ENCODE data around the gene RAPGEF5.

The RAPGEF5 gene

GRCh38 chr7:22302951-22303423 lies 54.0 kb downstream of the RAPGEF5 start:
- no peak for DNase-seq (ENCODE audit: low read depth)

GRCh38 chr7:22302193-22302592 lies 54.8 kb downstream of the RAPGEF5 start:
- DNase-seq (ENCODE audit: low read depth): no peak

GRCh38 chr7:22301790-22302189 lies 55.2 kb downstream of the RAPGEF5 start:
- DNase-seq (ENCODE audit: low read depth): no peak

- no peak for DNase-seq (ENCODE audit: low read depth)
These were observed 56.1 kb downstream of the RAPGEF5 start for GRCh38 chr7:22300839-22301238.

- DNase-seq (ENCODE audit: low read depth): no peak
These were observed 60.0 kb downstream of the RAPGEF5 start for GRCh38 chr7:22296916-22297315.

- DNase-seq (ENCODE audit: low read depth): no peak
These were observed 60.7 kb downstream of the RAPGEF5 start for GRCh38 chr7:22296265-22296566.

- DNase-seq (ENCODE audit: low read depth): no peak
These were observed 61.3 kb downstream of the RAPGEF5 start for GRCh38 chr7:22295402-22296264.

- DNase-seq (ENCODE audit: low read depth): no peak
These were observed 64.4 kb downstream of the RAPGEF5 start for GRCh38 chr7:22292531-22292930.

GRCh38 chr7:22291977-22292376 lies 65.0 kb downstream of the RAPGEF5 start:
- no peak for DNase-seq (ENCODE audit: low read depth)

GRCh38 chr7:22288202-22288601 lies 68.8 kb downstream of the RAPGEF5 start:
- no peak for DNase-seq (ENCODE audit: low read depth)

- DNase-seq (ENCODE audit: low read depth): no peak
These were observed 69.5 kb downstream of the RAPGEF5 start for GRCh38 chr7:22287412-22287811.

GRCh38 chr7:22286436-22286835 lies 70.5 kb downstream of the RAPGEF5 start:
- no peak for DNase-seq (ENCODE audit: low read depth)

- no peak for DNase-seq (ENCODE audit: low read depth)
These were observed 75.5 kb downstream of the RAPGEF5 start for GRCh38 chr7:22281481-22281880.

GRCh38 chr7:22280031-22280430 lies 76.9 kb downstream of the RAPGEF5 start:
- DNase-seq (ENCODE audit: low read depth): no peak

GRCh38 chr7:22278660-22279059 lies 78.3 kb downstream of the RAPGEF5 start:
- no peak for DNase-seq (ENCODE audit: low read depth)

- DNase-seq (ENCODE audit: low read depth): no peak
These were observed 79.6 kb downstream of the RAPGEF5 start for GRCh38 chr7:22277375-22277774.

- DNase-seq (ENCODE audit: low read depth): no peak
These were observed 81.3 kb downstream of the RAPGEF5 start for GRCh38 chr7:22275661-22276060.

GRCh38 chr7:22271311-22271710 lies 85.6 kb downstream of the RAPGEF5 start:
- DNase-seq (ENCODE audit: low read depth): no peak

GRCh38 chr7:22270371-22270770 lies 86.6 kb downstream of the RAPGEF5 start:
- DNase-seq (ENCODE audit: low read depth): no peak

GRCh38 chr7:22269963-22270362 lies 87.0 kb downstream of the RAPGEF5 start:
- no peak for DNase-seq (ENCODE audit: low read depth)

GRCh38 chr7:22268884-22269421 lies 88.0 kb downstream of the RAPGEF5 start:
- DNase-seq (ENCODE audit: low read depth): no peak

- DNase-seq (ENCODE audit: low read depth): no peak
These were observed 88.9 kb downstream of the RAPGEF5 start for GRCh38 chr7:22267930-22268615.

GRCh38 chr7:22262538-22262937 lies 94.4 kb downstream of the RAPGEF5 start:
- DNase-seq (ENCODE audit: low read depth): no peak
